ENCODE results near the gene UNC93A. TPM values are rescaled to one million over a fixed set of nuclear protein-coding genes. Genes with fewer than 3 reads are reported as not detected.
"Not testable (repeated sequence)": the region's sequence is repeated elsewhere in the genome, so short reads cannot be mapped to it uniquely, and the experiment has no call there.

UNC93A gene
- total and polyA plus RNA-seq, 2 donors (not counting 1 experiment from before 2014, with no cell fraction given): not detected

DNA sequence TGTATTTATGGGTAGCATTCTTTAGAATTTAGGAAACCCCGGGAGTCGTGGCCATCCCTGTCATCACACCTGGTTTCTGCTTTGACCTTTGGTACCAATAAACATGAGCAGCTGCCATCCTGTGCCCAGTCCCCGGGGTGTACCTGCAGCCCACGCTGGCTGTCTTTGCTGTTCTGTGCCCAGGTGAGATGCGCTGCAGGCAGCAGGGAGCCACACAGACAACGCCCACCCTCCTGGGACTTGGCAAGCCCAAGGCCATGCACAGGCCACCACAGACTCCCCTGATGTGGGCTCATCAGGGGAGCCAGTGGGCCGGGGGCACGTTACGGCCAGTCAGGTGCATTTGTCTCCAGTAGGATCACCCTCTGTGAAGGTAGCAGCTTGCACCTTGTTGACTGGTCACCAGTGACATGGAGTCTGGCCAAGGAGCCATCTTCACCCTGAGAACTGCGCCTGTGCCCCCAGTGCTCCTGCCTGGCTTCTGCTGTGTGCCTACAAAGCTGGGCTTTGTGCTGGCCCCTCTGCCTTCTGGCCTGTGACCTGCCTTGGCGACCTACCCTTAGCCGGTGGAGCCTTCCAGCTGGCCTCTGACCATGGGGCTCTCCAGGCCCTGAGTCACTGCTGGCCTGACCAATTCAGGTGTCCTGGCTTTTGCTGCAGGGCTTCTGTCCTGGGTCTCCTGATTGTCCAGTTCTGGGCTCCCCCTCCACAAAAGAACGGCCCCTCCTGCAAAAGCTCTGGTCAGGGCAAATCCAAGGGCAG, 14.2 kb upstream of the UNC93A start:
- no peak overlapping the region for H3K4me2 ChIP-seq (ENCODE audit: extremely low read depth, insufficient read depth, low read length)
- no peaks in the 10 kb centered on the region for H3K79me2 ChIP-seq (ENCODE audit: control insufficient read depth, insufficient read depth, low read length)
- no peak overlapping the region for H3K9ac ChIP-seq (ENCODE audit: insufficient read depth, low read length)
- H3K27ac ChIP-seq (ENCODE audit: insufficient read depth, low read length): no peak overlapping the region
- no peaks in the 10 kb centered on the region for H3K27me3 ChIP-seq (ENCODE audit: control insufficient read depth, insufficient read depth, low read length)
- no peak for DNase-seq (ENCODE audit: low read depth in 2 of 2)
- H4K20me1 ChIP-seq (ENCODE audit: control insufficient read depth, extremely low read depth, insufficient read depth, low read length): no peaks in the 10 kb centered on the region
- no peak overlapping the region for H2AFZ ChIP-seq (ENCODE audit: low read length)
- H3K36me3 ChIP-seq (ENCODE audit: control insufficient read depth, insufficient read depth, low read length): no peaks in the 10 kb centered on the region
- H3K9me3 ChIP-seq (ENCODE audit: control insufficient read depth, insufficient read depth, low read depth, low read length): no peaks in the 10 kb centered on the region
- no peak overlapping the region for H3K4me3 ChIP-seq (replicated peaks in 1 of 4; ENCODE audit: control extremely low read depth in 1 of 4, insufficient read depth in 1 of 4, low read depth in 3 of 4, low read length in 4 of 4)
- no peak for TF ChIP-seq EZH2 (IDR thresholded peaks at IDR 0.05; ENCODE audit: low read length, missing control alignments)
- TF ChIP-seq CTCF (conservative IDR thresholded peaks at IDR 0.05 in 1 of 2, IDR thresholded peaks at IDR 0.05 in 1 of 2; ENCODE audit: low read depth in 1 of 2, low read length in 2 of 2): no peak
- no peaks in the 10 kb centered on the region for H3K4me1 ChIP-seq (ENCODE audit: control insufficient read depth, extremely low read depth, insufficient read depth, low read length)

DNA sequence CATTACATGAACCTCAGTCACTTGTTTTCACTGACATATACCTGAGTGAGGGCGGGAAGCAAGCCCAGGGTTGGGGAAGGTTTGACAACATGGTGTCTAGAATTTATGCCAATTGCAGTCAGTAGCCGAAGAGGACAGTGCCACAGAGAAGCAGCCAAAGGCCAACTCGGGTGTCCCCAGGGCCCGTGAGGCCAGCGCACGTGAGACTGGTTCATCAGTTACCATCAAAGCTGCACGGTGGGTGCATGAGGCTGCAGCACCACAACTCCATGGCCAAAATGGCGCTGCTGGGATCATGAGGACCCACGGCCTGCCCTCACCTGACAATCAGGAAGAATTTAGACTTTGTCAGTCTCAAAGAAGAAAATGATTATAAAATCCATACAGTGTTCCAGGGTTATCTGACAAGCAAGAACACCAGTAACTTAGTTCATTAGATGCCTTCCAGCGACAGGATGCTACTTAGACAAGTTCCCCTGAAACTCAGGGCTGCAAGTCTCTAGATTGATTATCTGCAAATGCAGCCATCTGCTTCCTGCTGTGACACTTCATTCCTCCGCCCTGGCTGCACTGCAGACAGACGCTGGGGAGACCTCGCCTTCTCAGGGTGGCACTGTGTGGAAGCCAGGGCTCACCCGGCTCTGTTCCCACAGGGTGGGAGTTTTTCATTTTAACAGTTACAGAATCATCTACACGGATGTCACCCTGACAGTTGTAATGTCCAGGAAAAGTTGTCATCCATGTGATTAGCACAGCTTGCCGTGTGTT, 12.8 kb upstream of the UNC93A start:
- H3K27ac ChIP-seq (ENCODE audit: insufficient read depth, low read length); H4K20me1 ChIP-seq (ENCODE audit: control insufficient read depth, extremely low read depth, insufficient read depth, low read length); H3K4me1 ChIP-seq (ENCODE audit: control insufficient read depth, extremely low read depth, insufficient read depth, low read length); H3K4me3 ChIP-seq (replicated peaks in 1 of 4; ENCODE audit: control extremely low read depth in 1 of 4, insufficient read depth in 1 of 4, low read depth in 3 of 4, low read length in 4 of 4); H3K36me3 ChIP-seq (ENCODE audit: control insufficient read depth, insufficient read depth, low read length); H3K79me2 ChIP-seq (ENCODE audit: control insufficient read depth, insufficient read depth, low read length); H3K4me2 ChIP-seq (ENCODE audit: extremely low read depth, insufficient read depth, low read length); DNase-seq (ENCODE audit: low read depth in 2 of 2); H3K9ac ChIP-seq (ENCODE audit: insufficient read depth, low read length); H3K27me3 ChIP-seq (ENCODE audit: control insufficient read depth, insufficient read depth, low read length); H2AFZ ChIP-seq (ENCODE audit: low read length); H3K9me3 ChIP-seq (ENCODE audit: control insufficient read depth, insufficient read depth, low read depth, low read length): not testable (repeated sequence)

- no peak overlapping the region for H3K27ac ChIP-seq (ENCODE audit: insufficient read depth, low read length)
- H3K36me3 ChIP-seq (ENCODE audit: control insufficient read depth, insufficient read depth, low read length): no peaks in the 10 kb centered on the region
- no peak overlapping the region for H3K4me2 ChIP-seq (ENCODE audit: extremely low read depth, insufficient read depth, low read length)
- H3K4me3 ChIP-seq (replicated peaks in 1 of 4; ENCODE audit: control extremely low read depth in 1 of 4, insufficient read depth in 1 of 4, low read depth in 3 of 4, low read length in 4 of 4): no peak overlapping the region
- no peaks in the 10 kb centered on the region for H3K27me3 ChIP-seq (ENCODE audit: control insufficient read depth, insufficient read depth, low read length)
- H4K20me1 ChIP-seq (ENCODE audit: control insufficient read depth, extremely low read depth, insufficient read depth, low read length): no peaks in the 10 kb centered on the region
- no peak overlapping the region for H3K9ac ChIP-seq (ENCODE audit: insufficient read depth, low read length)
- DNase-seq (ENCODE audit: low read depth in 2 of 2): no peak
- no peaks in the 10 kb centered on the region for H3K4me1 ChIP-seq (ENCODE audit: control insufficient read depth, extremely low read depth, insufficient read depth, low read length)
- H3K9me3 ChIP-seq (ENCODE audit: control insufficient read depth, insufficient read depth, low read depth, low read length): no peaks in the 10 kb centered on the region
- H3K79me2 ChIP-seq (ENCODE audit: control insufficient read depth, insufficient read depth, low read length): no peaks in the 10 kb centered on the region
- TF ChIP-seq CTCF (conservative IDR thresholded peaks at IDR 0.05 in 1 of 2, IDR thresholded peaks at IDR 0.05 in 1 of 2; ENCODE audit: low read depth in 1 of 2, low read length in 2 of 2) (no peak), EZH2 (IDR thresholded peaks at IDR 0.05; ENCODE audit: low read length, missing control alignments) (no peak)
- H2AFZ ChIP-seq (ENCODE audit: low read length): no peak overlapping the region
Observed at GRCh38 chr6:167279766-167280446, 11.2 kb upstream of the UNC93A start.

- H3K27ac ChIP-seq (ENCODE audit: insufficient read depth, low read length); H3K9ac ChIP-seq (ENCODE audit: insufficient read depth, low read length); H3K27me3 ChIP-seq (ENCODE audit: control insufficient read depth, insufficient read depth, low read length); DNase-seq (ENCODE audit: low read depth in 2 of 2); H3K4me2 ChIP-seq (ENCODE audit: extremely low read depth, insufficient read depth, low read length); H3K4me3 ChIP-seq (replicated peaks in 1 of 4; ENCODE audit: control extremely low read depth in 1 of 4, insufficient read depth in 1 of 4, low read depth in 3 of 4, low read length in 4 of 4); H3K36me3 ChIP-seq (ENCODE audit: control insufficient read depth, insufficient read depth, low read length); H3K9me3 ChIP-seq (ENCODE audit: control insufficient read depth, insufficient read depth, low read depth, low read length); H2AFZ ChIP-seq (ENCODE audit: low read length); H3K4me1 ChIP-seq (ENCODE audit: control insufficient read depth, extremely low read depth, insufficient read depth, low read length); H4K20me1 ChIP-seq (ENCODE audit: control insufficient read depth, extremely low read depth, insufficient read depth, low read length); H3K79me2 ChIP-seq (ENCODE audit: control insufficient read depth, insufficient read depth, low read length): not testable (repeated sequence)
Observed at GRCh38 chr6:167280466-167280865, 10.6 kb upstream of the UNC93A start.

Measured in fibroblast of lung (primary cell).